NCI-H2196 (cell line): ENCODE data around the gene PPP3R1.
A peak's percentile ranks its signal among the peaks of the same experiment; 100 is the strongest.

Experiments
- DNase-seq: peaks from one replicate; lab custom pipeline; 2025; ENCODE audit not compliant: unreplicated experiment; lab: John Stamatoyannopoulos, UW

Gene PPP3R1

GRCh38 chr2:68236103-68236734 lies 16.1 kb downstream of the PPP3R1 start:
- DNase-seq = no peak

GRCh38 chr2:68235090-68235489 lies 17.2 kb downstream of the PPP3R1 start:
- DNase-seq = no peak

GRCh38 chr2:68234405-68234804 lies 17.9 kb downstream of the PPP3R1 start:
- no peak for DNase-seq

GRCh38 chr2:68231061-68231372 lies 21.3 kb downstream of the PPP3R1 start:
- DNase-seq = no peak

- DNase-seq = no peak
Observed at GRCh38 chr2:68230241-68231060, 21.9 kb downstream of the PPP3R1 start.

GRCh38 chr2:68226794-68227193 lies 25.5 kb downstream of the PPP3R1 start:
- DNase-seq = no peak

- DNase-seq = peak; percentile 6
Observed at GRCh38 chr2:68225119-68225632, 27.2 kb downstream of the PPP3R1 start.

- DNase-seq = no peak
Observed at GRCh38 chr2:68223419-68223818, 28.9 kb downstream of the PPP3R1 start.

GRCh38 chr2:68222287-68222686 lies 30.0 kb downstream of the PPP3R1 start:
- no peak for DNase-seq

GRCh38 chr2:68218343-68218901 lies 33.9 kb downstream of the PPP3R1 start:
- DNase-seq = no peak

- no peak for DNase-seq
Observed at GRCh38 chr2:68217729-68218128, 34.6 kb downstream of the PPP3R1 start.

GRCh38 chr2:68216454-68217310 lies 35.6 kb downstream of the PPP3R1 start:
- DNase-seq = no peak

- DNase-seq = no peak
Observed at GRCh38 chr2:68214381-68214780, 38.0 kb downstream of the PPP3R1 start.

GRCh38 chr2:68206793-68207192 lies 45.5 kb downstream of the PPP3R1 start:
- no peak for DNase-seq

GRCh38 chr2:68203587-68203986 lies 48.7 kb downstream of the PPP3R1 start:
- DNase-seq = no peak

- no peak for DNase-seq
Observed at GRCh38 chr2:68200157-68200787, 52.1 kb downstream of the PPP3R1 start.

- DNase-seq = no peak
Observed at GRCh38 chr2:68196120-68196716, 56.1 kb downstream of the PPP3R1 start.

- no peak for DNase-seq
Observed at GRCh38 chr2:68195096-68195495, 57.2 kb downstream of the PPP3R1 start.

GRCh38 chr2:68193787-68194372 lies 58.5 kb downstream of the PPP3R1 start:
- no peak for DNase-seq

GRCh38 chr2:68193144-68193543 lies 59.2 kb downstream of the PPP3R1 start:
- DNase-seq = no peak
